CD4-positive, alpha-beta T cell treated with Interleukin-15 for 1 hour (primary cell): Measurements from ENCODE around the gene PAIP2.
"Not testable (repeated sequence)": the region's sequence is repeated elsewhere in the genome, so short reads cannot be mapped to it uniquely, and the experiment has no call there.

Experiments used
- DNase-seq: peaks from one replicate; pipeline ENCODE4 v3.0.0-alpha.2; 2020

The PAIP2 gene, protein sequence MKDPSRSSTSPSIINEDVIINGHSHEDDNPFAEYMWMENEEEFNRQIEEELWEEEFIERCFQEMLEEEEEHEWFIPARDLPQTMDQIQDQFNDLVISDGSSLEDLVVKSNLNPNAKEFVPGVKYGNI

DNA sequence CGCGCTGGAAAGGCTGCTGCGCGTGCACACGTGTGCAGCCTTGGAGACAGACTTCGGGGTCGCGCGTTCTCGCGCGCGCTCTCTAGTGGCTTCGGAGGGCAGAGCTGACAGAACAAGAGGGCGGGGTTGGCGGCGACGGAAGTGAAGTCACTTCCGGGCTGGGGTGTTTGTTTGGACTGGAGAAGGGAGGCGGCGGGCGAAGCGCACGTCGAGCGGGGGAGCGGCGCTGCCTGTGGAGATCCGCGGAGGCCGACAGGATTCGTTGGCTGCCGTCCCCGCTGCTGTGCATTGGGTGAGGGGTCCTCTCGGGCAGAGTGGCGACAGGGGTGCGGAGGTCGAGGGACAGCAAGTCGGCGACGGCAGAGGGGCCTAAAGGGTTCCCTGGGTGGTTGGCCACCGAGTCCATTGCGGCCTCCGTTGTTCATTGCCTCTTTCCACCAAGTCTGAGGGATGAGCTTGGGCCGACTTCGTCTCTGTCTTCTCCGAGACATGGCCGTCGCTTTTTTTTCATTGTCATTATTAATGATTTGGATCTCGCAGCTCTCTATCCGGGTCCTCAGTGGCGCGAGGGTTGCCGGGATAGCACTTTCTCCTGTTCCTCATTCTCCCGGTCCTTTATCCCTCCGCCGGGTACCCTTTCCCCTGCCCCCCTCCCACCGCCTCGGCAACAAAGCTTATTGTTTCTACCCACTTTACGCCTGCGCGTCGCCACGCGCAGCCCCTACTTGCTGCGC, at the start of gene PAIP2:
Gene PAIP2 (plus strand): TSS at position 166 of the 734 bp plus-strand sequence. CDS start 21,931 bp downstream, outside the sequence.
- peak; percentile 97 for DNase-seq

DNA sequence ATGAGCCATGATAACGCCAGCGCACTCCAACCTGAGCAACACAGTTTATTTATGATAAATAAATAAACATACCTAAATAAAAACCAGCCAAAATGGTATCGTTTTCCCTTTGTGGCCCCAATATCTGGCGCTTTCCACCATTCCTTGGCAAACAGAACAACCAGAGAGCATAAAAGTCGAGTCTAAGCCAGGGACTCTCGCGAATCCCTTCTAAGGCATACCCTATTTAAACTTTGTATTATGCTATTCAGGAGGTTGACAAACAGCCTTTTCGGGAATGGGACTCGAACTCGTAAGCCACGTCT, 48.5 kb upstream of the PAIP2 start:
- DNase-seq, result no peak

DNA sequence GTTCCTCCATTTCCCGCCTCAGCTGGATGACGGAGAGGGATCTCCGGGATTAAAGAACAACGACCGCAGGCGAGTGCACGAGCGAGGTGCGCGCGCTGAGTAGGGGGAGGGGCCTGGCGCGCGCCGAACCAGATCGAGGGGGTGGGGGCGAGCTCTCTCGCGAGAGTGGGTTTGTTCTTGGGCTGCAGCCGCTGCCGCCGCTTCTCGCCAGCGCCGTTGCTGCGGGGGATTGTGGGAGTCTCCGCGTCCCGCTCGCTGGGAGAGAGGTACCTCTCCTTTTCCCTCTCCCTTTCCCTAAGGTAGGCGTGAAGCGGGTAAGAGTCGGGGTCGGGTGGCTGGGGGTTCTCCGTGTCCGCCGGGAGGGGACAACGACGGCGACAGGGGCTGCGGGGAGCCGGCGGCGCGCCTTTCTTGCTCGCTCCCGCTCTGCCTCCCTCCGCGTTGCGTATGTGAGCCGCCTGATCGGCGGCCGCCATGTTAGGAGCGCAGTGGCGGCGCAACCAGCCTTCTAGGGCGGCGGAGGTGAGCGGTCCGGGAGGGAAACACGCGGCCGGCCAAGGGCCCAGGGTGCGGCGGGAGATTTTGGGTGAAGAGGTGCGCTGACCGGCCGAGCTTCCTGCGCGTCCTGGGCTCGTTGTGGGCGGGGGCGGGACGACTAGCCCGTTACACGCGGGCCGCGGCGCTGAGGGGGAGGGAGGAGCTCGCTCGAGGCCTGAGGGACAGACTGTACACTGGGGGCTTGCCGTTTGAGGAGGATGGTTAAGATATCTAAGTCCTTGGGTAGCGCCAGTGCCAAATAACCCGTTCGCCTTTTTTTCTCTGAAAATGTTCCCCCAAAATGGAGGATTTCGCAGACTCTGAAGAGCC, 47.9 kb upstream of the PAIP2 start, which contains the start of gene MATR3:
Gene MATR3 (plus strand): TSS at position 234 of the 867 bp plus-strand sequence. CDS start 13,676 bp downstream, outside the sequence.
- peak; percentile 93 for DNase-seq

DNA sequence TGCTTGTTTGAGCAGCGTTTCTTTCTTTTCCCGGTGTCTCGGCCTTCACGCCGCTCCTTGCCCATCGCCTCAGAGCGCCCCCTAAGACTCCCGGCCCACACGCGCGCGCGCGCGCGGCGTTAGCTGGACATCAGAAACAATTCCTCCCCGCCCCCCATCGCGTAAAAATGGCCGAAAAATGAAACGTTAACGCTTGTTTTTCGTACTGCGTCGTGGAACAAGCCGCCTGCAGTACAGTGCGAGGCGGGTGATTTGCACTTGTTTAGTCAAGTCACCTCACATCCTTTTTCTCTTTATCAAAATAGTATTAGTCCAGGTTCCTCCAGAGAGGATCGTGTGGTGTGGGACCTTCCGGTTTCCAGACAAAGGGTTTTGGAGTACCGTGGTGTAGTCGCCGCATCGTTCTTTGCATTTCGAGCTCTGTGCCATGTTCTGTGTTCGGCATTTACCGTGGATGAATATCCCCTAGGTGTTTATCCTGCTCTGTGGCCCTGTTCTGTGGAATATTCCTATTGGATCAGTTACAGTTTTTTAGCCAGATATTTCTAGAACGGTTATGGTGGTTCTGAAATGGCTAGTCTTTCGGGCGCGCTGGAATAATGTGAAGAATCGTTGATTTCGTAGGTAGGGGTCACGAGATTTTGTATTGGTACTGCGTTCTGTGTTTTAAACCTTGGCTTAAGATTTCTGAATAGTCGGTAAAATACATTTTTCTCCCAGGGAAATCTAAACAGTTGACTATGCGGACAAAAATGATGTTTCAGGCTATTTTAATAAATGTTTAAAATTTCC, 47.1 kb upstream of the PAIP2 start:
- peak; percentile 48 for DNase-seq

DNA sequence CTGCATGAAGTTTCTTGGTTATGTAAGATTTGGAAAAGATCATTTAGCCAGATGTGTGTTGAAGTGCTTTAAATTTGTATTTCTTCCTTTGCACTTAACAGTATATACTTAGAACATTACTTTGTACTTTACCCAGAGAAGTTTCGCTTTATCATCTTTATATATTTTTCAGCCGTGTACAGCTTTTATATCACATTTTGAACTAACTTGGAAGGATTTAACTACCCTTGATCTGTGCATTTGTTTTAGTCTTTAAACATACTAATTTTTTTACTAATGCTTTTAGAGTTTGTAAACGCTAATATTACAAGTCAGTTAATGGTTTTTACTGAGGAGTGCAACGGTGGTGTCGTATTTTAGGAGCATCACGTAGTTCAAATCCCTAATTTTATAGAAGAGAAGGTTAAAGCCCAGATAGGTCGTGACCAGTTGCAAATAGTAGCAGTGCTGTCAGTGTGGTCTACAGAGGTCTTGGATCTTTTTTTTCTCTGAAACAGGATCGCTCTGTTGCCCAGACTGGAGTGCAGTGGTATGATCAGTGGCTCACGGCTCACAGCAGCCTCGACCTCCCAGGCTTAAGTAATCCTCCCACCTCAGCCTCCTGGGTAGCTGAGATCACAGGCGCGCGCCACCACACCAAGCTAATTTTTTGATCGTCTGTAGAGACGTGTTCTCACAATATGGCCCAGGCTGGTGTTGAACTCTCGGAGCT, 46.2 kb upstream of the PAIP2 start:
- no peak for DNase-seq

DNA sequence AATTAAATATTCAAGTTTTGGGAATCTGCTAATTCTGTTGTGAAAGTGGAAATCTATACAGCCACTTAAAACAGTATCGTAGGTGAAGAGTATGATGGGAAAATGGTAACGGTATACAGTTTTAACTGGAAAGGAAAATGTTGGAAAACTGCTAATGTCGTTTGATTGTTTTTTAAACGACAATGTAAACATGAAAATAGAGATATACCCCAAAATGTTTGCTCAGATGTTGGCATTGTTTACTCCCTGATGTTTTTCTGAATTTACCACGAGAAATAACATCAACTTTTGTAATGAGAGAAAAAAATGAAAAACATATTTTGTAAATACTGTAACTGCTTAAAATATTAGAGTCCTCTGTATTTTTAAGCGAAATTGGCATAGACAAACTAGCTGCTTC, 45.5 kb upstream of the PAIP2 start:
- DNase-seq, result no peak

DNA sequence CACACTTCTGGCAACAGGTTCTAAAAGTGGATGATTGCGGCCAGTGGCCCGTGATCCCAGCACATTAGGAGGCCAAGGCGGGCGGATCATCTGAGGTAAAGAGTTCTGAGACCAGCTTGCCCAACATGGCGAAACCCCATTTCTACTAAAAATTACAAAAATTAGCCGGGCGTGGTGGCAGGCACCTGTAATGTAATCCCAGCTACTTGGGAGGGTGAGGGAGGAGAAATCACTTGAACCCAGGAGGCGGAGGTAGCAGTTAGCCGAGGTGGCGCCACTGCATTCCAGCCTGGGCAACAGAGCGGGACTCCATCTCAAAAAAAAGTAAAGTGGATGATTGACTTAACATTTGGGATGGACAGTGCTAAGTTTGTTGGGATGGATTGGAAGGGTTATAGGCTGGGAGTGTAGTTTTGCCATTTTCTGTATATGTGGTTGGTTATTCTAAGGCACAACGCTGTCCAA, 44.8 kb upstream of the PAIP2 start:
- DNase-seq, result no peak

DNA sequence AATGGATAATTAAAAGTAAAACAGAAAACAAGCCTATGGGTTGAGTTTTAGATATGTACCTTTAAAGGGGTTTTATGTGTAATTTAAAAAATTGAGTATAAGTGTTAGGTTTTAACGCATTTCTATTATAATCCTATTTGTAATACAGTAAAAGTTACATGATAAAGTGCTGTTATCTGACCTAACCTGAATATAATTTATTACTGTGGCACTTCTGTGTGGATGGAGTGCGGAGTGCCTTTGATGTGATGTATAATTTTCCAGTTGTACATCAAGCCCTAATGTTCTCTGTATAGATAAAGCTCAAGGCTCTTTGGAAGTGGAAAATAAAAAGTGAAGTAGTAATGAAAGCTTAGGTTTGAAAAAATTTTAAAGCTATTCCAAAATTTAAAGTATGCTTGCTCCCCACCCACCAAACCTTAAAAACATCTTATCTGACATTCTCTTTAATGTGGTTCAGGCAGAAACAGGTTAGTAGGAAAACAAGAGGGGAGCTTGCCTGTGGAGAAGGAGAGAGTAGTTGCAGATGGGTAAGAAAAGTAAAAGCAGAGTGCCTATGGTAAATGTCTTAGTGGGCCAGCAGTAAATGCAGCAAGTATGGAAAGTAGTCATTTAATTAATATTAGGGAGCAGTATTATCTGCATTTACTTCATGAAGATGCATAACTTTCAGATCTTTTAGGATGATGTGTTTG, 44.1 kb upstream of the PAIP2 start:
- no peak for DNase-seq

DNA sequence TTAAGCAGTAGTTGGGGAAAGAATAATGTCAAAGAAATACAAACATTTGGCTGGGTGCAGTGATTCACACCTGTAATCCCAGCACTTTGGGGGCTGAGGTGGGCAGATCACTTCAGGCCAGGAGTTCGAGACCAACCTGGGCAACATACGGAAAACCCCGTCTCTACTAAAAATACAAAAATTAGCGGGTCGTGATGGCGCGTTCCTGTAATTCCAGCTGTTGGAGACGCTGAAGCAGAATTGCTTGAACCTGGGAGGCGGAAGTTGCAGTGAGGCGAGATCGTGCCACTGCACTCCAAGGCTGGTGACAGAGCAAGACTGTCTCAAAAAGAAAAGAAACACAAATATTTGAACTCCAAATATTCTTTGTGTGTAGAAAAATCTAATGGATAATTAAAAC, 43.4 kb upstream of the PAIP2 start:
- no peak for DNase-seq

DNA sequence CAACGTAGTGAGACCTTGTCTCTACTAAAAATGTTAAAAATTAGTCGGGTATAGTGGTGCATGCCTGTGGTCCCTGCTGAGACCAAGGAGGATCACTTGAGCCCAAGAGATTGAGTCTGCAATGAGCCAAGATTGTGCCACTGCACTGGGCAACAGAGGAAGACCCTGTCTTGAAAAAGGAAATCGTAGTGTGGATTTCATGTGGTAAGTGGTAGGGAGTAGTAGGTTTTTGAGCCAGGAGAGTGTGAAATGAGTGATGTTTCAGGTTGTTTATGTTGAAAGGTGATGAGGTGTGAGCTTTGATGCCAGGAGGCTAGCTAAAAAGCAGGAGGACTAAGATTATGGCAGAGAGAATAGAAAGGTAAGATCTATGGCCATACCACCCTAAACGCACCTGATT, 42.2 kb upstream of the PAIP2 start:
- DNase-seq, result no peak

DNA sequence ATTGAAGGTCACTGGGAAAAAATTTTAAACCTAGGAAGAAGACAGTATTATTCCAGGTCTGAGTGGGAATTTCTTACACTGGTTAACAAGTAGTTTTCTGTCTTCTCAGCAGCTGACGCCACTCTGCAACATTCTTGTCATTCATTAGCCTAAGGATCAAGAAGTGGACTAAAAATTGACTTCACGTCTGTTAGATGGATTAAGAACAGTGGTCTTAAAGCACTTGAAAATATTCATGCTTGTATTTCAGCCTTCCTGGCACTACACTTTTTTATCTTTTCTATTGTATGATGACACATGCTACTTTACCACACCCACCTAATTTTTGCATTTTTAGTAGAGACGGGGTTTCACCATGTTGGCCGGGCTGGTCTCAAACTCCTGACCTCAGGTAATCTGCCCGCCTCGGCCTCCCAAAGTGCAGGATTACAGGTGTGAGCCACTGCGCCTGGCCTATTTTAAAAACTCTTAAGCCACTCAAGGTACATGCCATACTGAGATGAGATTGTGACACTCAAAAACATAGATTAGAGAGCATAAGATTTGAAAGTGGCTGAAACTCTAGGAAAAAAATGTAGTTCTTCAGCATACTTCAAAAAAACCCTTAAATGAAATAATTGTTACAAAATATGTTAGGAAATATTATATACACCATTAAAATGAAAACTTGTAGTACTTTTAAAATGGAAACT, 39.7 kb upstream of the PAIP2 start:
- no peak for DNase-seq

DNA sequence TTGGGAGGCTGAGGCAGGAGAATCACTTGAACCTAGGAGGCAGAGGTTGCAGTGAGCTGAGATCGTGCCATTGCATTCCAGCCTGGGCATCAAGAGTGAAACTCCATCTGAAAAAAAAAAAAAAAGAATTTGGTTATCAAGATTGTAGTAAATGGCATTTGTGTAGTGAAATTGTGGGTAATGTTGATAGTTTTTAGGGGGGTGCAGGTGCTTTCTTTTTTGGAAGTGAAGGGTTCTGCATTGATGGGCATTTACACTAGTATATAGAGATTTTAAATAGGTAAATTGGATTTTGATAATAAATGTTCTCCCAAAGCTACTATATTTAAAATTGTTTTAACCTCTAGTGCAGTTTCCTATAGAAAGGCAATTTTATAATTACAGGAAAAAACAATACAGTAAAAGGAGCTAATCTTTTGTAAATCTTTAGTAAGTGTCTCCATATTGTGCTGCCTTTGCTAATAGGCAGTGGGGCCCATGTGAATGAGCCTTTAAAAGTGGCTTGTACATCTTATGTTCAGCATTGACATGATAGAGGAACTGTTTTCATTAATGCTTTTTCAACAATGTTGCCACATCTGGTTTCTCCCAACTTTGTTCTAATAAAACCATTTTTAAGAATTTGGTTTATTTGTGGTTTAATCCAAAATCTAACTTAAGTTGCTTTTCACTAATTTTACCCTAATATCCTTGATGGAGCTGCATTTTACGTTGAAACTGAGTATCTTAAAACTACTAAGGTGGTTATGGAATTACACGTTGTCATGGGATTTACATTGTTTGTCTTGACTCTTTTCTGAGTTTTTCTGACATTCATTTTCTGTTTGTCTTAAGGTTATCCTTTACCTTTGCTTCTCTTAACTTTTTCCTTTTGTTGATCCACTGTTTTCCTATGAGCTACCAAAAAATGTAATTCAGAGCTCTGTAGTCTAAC, 37.0 kb upstream of the PAIP2 start:
- no peak for DNase-seq

DNA sequence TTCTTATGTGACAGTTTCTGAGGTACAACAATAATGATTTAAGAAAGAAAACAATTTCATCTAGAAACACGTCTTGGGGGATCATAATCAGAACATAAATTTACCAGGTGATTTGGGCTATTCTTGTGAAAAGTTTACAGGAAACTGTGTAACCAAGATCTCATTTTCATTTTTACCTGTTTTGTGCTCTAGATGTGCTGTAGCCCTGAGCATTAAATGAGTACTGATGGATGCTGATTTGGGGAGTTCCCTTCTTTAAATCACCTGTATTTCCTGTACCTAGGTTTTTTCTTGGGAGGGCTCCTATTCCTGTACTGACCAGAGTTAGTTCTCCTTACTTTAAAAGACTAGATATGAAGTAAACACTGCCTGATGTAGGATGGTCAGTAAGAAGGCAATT, 35.5 kb upstream of the PAIP2 start:
- no peak for DNase-seq

DNA sequence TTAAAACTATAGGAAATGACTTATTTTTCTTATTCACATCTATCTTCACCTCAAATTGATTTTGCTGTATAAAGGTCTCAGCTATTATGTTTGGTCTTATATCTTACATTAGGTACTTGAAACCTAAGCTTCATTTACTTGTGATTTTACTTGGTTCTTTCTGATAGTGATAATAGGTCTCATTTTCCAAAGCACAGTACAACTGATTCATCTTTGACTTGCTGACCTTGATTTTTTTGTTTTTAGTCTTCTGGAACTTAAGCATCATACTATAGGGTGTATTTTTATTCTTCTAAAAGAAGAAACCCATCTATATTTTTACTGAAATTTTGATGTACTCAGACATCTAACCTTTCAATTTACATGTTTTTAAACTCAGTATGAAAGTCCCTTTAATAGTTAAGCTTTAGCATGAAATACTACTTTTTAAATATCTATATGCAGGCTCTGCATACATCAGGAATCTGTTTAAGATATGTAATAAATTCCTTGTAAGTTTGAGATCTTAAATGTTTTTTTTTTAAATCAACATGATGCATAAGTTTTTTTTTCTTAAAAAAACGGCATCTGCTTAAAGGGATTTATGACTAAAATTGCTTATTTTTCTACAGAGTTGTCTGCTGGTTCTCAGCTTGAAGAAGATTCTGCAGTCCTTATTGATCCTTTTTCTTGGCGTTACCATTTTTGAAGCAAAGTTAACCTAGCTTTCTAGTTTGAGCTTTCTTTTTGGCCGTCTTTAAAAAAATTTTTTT, 34.9 kb upstream of the PAIP2 start:
- DNase-seq, result no peak

DNA sequence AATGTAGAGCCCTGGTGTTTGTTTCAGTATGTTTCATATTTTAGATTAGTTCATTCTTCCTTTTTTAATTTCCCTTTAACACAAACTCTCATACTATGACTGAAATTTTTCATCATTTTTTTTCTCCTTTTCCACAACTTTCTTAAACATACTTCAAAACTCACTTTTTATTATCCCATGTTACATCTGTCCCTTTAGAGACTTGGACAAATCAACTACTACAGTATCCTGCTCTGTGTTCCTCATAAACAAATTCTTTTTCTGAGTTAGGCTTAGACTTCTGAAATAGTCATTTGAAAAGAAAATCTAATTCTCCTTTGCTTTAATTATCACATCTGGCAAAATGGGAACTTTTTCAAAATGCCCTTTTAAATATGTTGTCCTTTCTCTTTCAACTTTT, 32.9 kb upstream of the PAIP2 start:
- no peak for DNase-seq

DNA sequence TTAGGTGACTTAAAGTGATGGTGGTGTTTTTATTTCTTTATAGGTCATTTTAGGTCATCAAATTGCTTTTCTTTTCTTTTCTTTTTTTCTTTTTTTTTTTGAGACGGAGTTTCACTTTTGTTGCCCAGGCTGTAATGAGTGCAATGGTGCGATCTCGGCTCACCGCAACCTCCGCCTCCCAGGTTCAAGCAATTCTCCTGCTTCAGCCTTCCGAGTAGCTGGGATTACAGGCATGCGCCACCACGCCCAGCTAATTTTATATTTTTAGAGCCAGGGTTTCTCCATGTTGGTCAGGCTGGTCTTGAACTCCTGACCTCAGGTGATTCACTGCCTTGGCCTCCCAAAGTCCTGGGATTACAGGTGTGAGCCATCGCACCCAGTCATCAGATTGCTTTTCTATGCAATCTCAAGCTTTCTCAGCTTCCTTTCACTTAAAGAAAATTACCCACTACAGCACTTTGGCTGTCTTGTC, 30.9 kb upstream of the PAIP2 start:
- not testable (repeated sequence) for DNase-seq

DNA sequence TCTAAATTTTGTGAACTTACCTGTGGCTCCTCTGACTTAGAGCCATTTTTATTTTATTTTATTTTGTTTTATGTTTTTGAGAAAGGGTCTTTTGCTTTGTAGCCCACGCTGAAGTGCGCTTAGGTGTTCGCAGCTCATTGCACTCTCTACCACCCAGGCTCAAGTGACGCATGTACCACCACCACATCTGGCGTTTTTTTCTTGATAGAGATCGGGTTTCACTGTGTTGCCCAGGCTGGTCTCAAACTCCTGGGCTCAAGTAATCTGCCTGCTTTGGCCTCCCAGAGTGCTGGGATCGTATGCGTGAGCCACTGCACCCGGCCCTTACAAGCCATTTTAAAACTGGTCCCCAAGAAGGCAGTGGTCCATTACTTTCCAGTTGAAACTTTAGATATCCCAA, 29.6 kb upstream of the PAIP2 start:
- no peak for DNase-seq

DNA sequence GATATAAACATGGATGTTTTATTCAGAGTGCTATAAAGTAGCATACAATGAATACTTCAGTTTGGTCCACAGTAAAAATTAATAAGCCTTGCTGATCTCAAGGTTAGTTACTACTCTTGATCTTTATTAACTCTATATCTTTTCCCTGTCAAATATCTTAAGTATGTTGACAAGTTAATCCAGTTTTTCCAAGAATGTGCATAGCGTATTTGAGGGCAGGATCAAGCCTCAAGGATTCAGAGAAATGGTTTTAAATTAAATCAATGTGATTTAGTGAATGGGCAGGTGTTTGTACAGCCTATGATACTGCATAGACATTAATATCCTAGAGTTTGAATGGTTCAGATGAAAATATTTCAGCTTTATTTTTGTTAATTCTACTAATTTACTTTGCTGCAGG, 27.4 kb upstream of the PAIP2 start:
- no peak for DNase-seq

DNA sequence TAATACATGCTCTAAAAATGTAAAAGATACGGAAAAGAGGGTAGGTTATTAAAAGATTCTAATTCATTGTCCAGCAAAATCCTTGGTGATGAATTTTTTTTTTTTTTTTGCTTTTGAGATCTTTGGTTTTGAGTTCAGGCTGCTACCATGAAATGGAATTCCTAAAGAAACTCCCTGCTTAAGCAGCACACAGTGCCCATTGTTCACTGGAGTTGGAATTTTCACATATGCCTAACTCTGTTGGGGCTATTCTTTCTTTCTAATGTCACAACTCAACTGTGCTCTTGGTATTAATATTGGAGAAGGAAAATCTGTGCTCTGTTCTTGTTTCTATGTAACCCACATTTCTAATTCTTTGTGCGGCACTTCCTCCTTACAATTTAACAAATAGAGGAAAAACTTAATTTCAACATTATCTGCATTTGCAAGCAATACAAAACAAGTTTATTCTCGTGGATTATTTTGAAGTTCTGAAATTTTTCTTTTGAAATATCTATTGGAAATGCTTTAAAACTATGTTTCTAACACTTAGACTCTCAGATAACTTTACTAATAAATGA, 26.5 kb upstream of the PAIP2 start:
- DNase-seq, result no peak
